Astrocyte of the spinal cord (primary cell): ENCODE measurements around the gene NUMBL.

Source experiments
- DNase-seq: peaks from one replicate; pipeline ENCODE4 v3.0.0; 2011; ENCODE audit warnings: low read depth, low spot score
- H3K4me3 ChIP-seq: 2 replicates; pipeline ENCODE4 v1.5.1; 2011; ENCODE audit warnings: low read depth, mild to moderate bottlenecking, low read length, moderate library complexity
- in situ Hi-C: cut with HindIII; loops from 2 replicates; pipeline ENCODE4 v1.10.0; 2017; ENCODE audit warnings: low sequenced_read_pairs
- TF ChIP-seq, protein P1 (sequence below): IDR thresholded peaks from 2 replicates; pipeline ENCODE4 v1.5.1; 2012; ENCODE audit warnings: low read depth, mild to moderate bottlenecking, low read length, inconsistent platforms

Gene NUMBL

GRCh38 chr19:40716031-40716481 is 25.6 kb upstream of the NUMBL start:
- in situ Hi-C loops, result no loop called here
- H3K4me3 ChIP-seq, result peak overlapping the region; percentile 83
- DNase-seq, result no peak
- TF ChIP-seq, protein P1, sequence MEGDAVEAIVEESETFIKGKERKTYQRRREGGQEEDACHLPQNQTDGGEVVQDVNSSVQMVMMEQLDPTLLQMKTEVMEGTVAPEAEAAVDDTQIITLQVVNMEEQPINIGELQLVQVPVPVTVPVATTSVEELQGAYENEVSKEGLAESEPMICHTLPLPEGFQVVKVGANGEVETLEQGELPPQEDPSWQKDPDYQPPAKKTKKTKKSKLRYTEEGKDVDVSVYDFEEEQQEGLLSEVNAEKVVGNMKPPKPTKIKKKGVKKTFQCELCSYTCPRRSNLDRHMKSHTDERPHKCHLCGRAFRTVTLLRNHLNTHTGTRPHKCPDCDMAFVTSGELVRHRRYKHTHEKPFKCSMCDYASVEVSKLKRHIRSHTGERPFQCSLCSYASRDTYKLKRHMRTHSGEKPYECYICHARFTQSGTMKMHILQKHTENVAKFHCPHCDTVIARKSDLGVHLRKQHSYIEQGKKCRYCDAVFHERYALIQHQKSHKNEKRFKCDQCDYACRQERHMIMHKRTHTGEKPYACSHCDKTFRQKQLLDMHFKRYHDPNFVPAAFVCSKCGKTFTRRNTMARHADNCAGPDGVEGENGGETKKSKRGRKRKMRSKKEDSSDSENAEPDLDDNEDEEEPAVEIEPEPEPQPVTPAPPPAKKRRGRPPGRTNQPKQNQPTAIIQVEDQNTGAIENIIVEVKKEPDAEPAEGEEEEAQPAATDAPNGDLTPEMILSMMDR, result no peak

GRCh38 chr19:40714441-40715299 is 24.2 kb upstream of the NUMBL start:
- TF ChIP-seq, protein P1, result peak; percentile 3
- H3K4me3 ChIP-seq, result peak overlapping the region; percentile 51
- in situ Hi-C loops, result no loop called here
- DNase-seq, result peak; percentile 95

DNA sequence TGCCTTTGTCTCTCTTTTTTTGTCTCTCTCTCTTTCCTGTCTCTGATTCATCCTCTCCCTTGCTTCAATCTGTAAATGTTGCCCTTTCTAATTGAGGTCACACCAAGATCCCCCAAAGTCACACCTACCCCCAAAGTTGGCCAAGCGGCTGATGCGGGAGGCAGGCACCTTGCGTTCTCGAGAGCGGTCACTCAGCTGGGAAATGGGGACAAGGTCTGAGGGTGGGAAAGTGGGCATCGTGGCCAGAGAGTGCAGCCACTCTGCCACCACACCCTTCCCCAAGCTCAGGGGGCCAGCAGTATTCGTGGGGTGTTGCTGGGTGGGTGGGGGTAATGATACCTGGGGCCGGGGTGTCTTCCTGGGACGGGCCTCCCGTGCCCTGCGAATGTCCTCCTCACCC is 23.5 kb upstream of the NUMBL start:
- TF ChIP-seq, protein P1, result no peak
- DNase-seq, result no peak
- no peak overlapping the region for H3K4me3 ChIP-seq
- in situ Hi-C loops, result no loop called here

GRCh38 chr19:40709817-40710216 is 19.4 kb upstream of the NUMBL start:
- in situ Hi-C loops, result no loop called here
- TF ChIP-seq, protein P1, result no peak
- no peak overlapping the region for H3K4me3 ChIP-seq
- no peak for DNase-seq

GRCh38 chr19:40707615-40708014 is 17.2 kb upstream of the NUMBL start:
- no peak overlapping the region for H3K4me3 ChIP-seq
- TF ChIP-seq, protein P1, result no peak
- no peak for DNase-seq
- in situ Hi-C loops, result no loop called here

- H3K4me3 ChIP-seq, result no peak overlapping the region
- DNase-seq, result no peak
- in situ Hi-C loops, result no loop called here
- TF ChIP-seq, protein P1, result no peak
Measured at GRCh38 chr19:40705950-40706619, 15.6 kb upstream of the NUMBL start.
